GOT3 (cell line): Measurements from ENCODE around the gene SWT1.
"Not testable (repeated sequence)": the region's sequence is repeated elsewhere in the genome, so short reads cannot be mapped to it uniquely, and the experiment has no call there.

Experiments used
- DNase-seq: peaks from one replicate; lab custom pipeline; 2025; ENCODE audit warnings: mixed read lengths; lab: John Stamatoyannopoulos, UW

Gene SWT1

GRCh38 chr1:185291159-185291558 lies 134.2 kb downstream of the SWT1 start:
- DNase-seq = no peak

- no peak for DNase-seq
Observed at GRCh38 chr1:185291652-185292051, 134.7 kb downstream of the SWT1 start.

- DNase-seq = no peak
Observed at GRCh38 chr1:185292237-185292636, 135.3 kb downstream of the SWT1 start.

GRCh38 chr1:185293967-185294542 lies 137.1 kb downstream of the SWT1 start:
- no peak for DNase-seq

GRCh38 chr1:185295091-185295490 lies 138.1 kb downstream of the SWT1 start:
- no peak for DNase-seq

- no peak for DNase-seq
Observed at GRCh38 chr1:185297982-185298381, 141.0 kb downstream of the SWT1 start.

- no peak for DNase-seq
Observed at GRCh38 chr1:185300152-185300551, 143.2 kb downstream of the SWT1 start.

GRCh38 chr1:185305419-185305818 lies 148.5 kb downstream of the SWT1 start:
- DNase-seq = no peak

GRCh38 chr1:185308126-185308525 lies 151.2 kb downstream of the SWT1 start:
- no peak for DNase-seq

GRCh38 chr1:185309566-185309965 lies 152.6 kb downstream of the SWT1 start:
- DNase-seq = no peak

- DNase-seq = no peak
Observed at GRCh38 chr1:185311589-185312225, 154.7 kb downstream of the SWT1 start.

- no peak for DNase-seq
Observed at GRCh38 chr1:185312361-185313138, 155.6 kb downstream of the SWT1 start.

- DNase-seq = no peak
Observed at GRCh38 chr1:185314411-185314810, 157.4 kb downstream of the SWT1 start.

GRCh38 chr1:185315445-185316071 lies 158.6 kb downstream of the SWT1 start:
- no peak for DNase-seq

- peak; percentile 89 for DNase-seq
Observed at GRCh38 chr1:185316163-185317033, 159.4 kb downstream of the SWT1 start.

- DNase-seq = peak; percentile 98
Observed at GRCh38 chr1:185317034-185317885, 160.3 kb downstream of the SWT1 start, which contains the start of gene IVNS1ABP. TSS of gene IVNS1ABP (minus strand) at chr1:185317243. CDS start at chr1:185309493, 7,750 bp downstream.

- no peak for DNase-seq
Observed at GRCh38 chr1:185317886-185318310, 160.9 kb downstream of the SWT1 start.

GRCh38 chr1:185318431-185319138 lies 161.6 kb downstream of the SWT1 start:
- no peak for DNase-seq

- DNase-seq = no peak
Observed at GRCh38 chr1:185319139-185319475, 162.1 kb downstream of the SWT1 start.

- DNase-seq = not testable (repeated sequence)
Observed at GRCh38 chr1:185321104-185321503, 164.1 kb downstream of the SWT1 start.
